GM12878 (cell line): ENCODE results near the gene CNOT8. TPM values are rescaled to one million over a fixed set of nuclear protein-coding genes. Genes with fewer than 3 reads are reported as not detected.

Source experiments
- ATAC-seq: fragments of 200-7000 bp; cut with Tn5 transposase; 3 replicates; pipeline ENCODE4 v1.9.1; 2020; ENCODE audit warnings: mild to moderate bottlenecking, moderate library complexity
- BruUV-seq: library from RNA; stranded (reverse); fragments of 400-500 nt; replicated peaks from 2 replicates; lab custom pipeline; 2021; lab: Mats Ljungman, UMichigan
- CTCF ChIA-PET: fragments of 300-600 bp; sonication (Branson Sonifier 250); formaldehyde crosslinking; extraction: SDS; loops from one replicate; lab custom pipeline; 2021; ENCODE audit warnings: inconsistent platforms; lab: Yijun Ruan, JAX
- POLR2A ChIA-PET: fragments of 350-600 bp; formaldehyde crosslinking; extraction: SDS; loops from one replicate; lab custom pipeline; 2021; ENCODE audit warnings: inconsistent platforms; lab: Charles Lee
- RAD21 ChIA-PET: fragments of 300-600 bp; sonication (Branson Sonifier 250); formaldehyde crosslinking; loops from one replicate; lab custom pipeline; 2023; ENCODE audit warnings: antibody characterized with exemption; ENCODE audit not compliant: unreplicated experiment; lab: Charles Lee
- SMC1A ChIA-PET: fragments of 300-600 bp; sonication (Branson Sonifier 250); formaldehyde crosslinking; loops from one replicate; lab custom pipeline; 2023; ENCODE audit not compliant: unreplicated experiment, uncharacterized antibody; lab: Charles Lee
- DNase-seq: peaks from one replicate; pipeline ENCODE4 v3.0.0-alpha.2; 2011; ENCODE audit warnings: low read depth, low spot score
- FAIRE-seq: peaks from 3 replicates; lab custom pipeline; 2011; peaks lifted over from hg19 to GRCh38; lab: Jason Lieb, UNC
- H2AFZ ChIP-seq: 2 replicates; pipeline ENCODE4 v1.6.0; 2011; ENCODE audit warnings: low read depth, low read length, control low read depth; ENCODE audit not compliant: control insufficient read depth
- H3K27ac ChIP-seq: 2 replicates; pipeline ENCODE4 v1.5.1; 2011; ENCODE audit warnings: control low read depth; ENCODE audit not compliant: control insufficient read depth, insufficient read depth
- H3K27me3 ChIP-seq, 2 experiments: replicated peaks in 1 of 2; 2 replicates each; pipeline versions ENCODE4 v1.6.0 to v1.6.1; 2011; ENCODE audit warnings: low read length in 1 of 2; ENCODE audit not compliant: control insufficient read depth in 2 of 2, insufficient read depth in 2 of 2
- H3K36me3 ChIP-seq, 2 experiments: 2 replicates each; pipeline ENCODE4 v1.5.1; 2011; ENCODE audit warnings: low read length in 1 of 2; ENCODE audit not compliant: control insufficient read depth in 2 of 2, insufficient read depth in 2 of 2
- H3K4me1 ChIP-seq: 2 replicates; pipeline ENCODE4 v1.6.1; 2011; ENCODE audit warnings: mild to moderate bottlenecking, low read length, moderate library complexity, mixed read lengths; ENCODE audit not compliant: control insufficient read depth, insufficient read depth
- H3K4me2 ChIP-seq: 2 replicates; pipeline ENCODE4 v1.6.0; 2011; ENCODE audit warnings: control low read depth; ENCODE audit not compliant: control insufficient read depth, insufficient read depth
- H3K4me3 ChIP-seq: fragments of 200-600 bp; sonication (generic); 2 replicates; pipeline ENCODE4 v1.5.1; 2016
- H3K79me2 ChIP-seq: 2 replicates; pipeline ENCODE4 v1.6.0; 2011; ENCODE audit warnings: low read length; ENCODE audit not compliant: control insufficient read depth, insufficient read depth
- H3K9ac ChIP-seq: 2 replicates; pipeline ENCODE4 v1.8.0; 2011; ENCODE audit warnings: low read length, control low read depth, mixed read lengths; ENCODE audit not compliant: control insufficient read depth, insufficient read depth
- H3K9me3 ChIP-seq: replicated peaks from 3 replicates; pipeline ENCODE4 v1.5.1; 2011; ENCODE audit warnings: mild to moderate bottlenecking, low read length; ENCODE audit not compliant: control insufficient read depth, insufficient read depth
- H4K20me1 ChIP-seq: 2 replicates; pipeline ENCODE4 v1.6.0; 2011; ENCODE audit not compliant: control insufficient read depth, insufficient read depth
- CHD4 ChIP-seq: fragments of 200-600 bp; sonication (generic); IDR thresholded peaks from 2 replicates; pipeline ENCODE4 v1.6.1; 2016; ENCODE audit warnings: mild to moderate bottlenecking
- GABPA ChIP-seq: IDR thresholded peaks from 2 replicates; pipeline ENCODE4 v1.6.1; 2014; ENCODE audit warnings: antibody characterized with exemption, low read depth, mild to moderate bottlenecking, inconsistent platforms
- NFYA ChIP-seq: IDR thresholded peaks from 2 replicates; pipeline ENCODE4 v1.6.1; 2011; ENCODE audit warnings: low read depth, mild to moderate bottlenecking, low read length, improper control_type of control experiment, borderline replicate concordance
- NR2C2 ChIP-seq: IDR thresholded peaks from 2 replicates; pipeline ENCODE4 v1.6.1; 2011; ENCODE audit warnings: borderline replicate concordance, low read depth; ENCODE audit not compliant: control insufficient read depth, insufficient read length
- PAX8 ChIP-seq: fragments of 450-650 bp; IDR thresholded peaks from 2 replicates; pipeline ENCODE4 v1.6.1; 2017; ENCODE audit warnings: mild to moderate bottlenecking, moderate library complexity
- whole genome bisulfite sequencing: methylation state at CpG from one replicate; pipeline ENCODE4 v1.1.6; 2016; ENCODE audit warnings: low lambda C conversion rate; ENCODE audit not compliant: insufficient replicate concordance, insufficient coverage; ENCODE audit errors: missing lambda C conversion rate; 5-methylcytosine and 5-hydroxymethylcytosine counted together
- in situ Hi-C: fragments of 300-500 bp; cut with MboI; formaldehyde crosslinking; loops from 9 replicates; pipeline ENCODE4 v1.14.3; 2018; ENCODE audit warnings: mixed read lengths
- intact Hi-C: fragments of 100-400 bp; cut with micrococcal nuclease; formaldehyde crosslinking; loops from one replicate; pipeline ENCODE4 v1.14.2; 2022; ENCODE audit not compliant: unreplicated experiment
- polyA plus RNA-seq, 11 experiments: library from polyadenylated mRNA; depleted of rRNA in 4 of 11; unstranded in 6 of 11; stranded (reverse) in 5 of 11; fragments of >200 nt; fragmentation: Nextera tagmentation in 4 of 11; fragmentation: Illumina TruSeq in 1 of 11; extraction: Ambion mirVana in 4 of 11; extraction: Trizol in 1 of 11; gene quantifications; 1 replicate in 1 of 11; 2 replicates in 10 of 11; pipeline versions ENCODE4 v1.2.1 to v1.2.3, GENCODE V29; 2011 to 2016; ENCODE audit warnings: inconsistent platforms in 2 of 11, missing spikeins in 2 of 11, low read depth in 1 of 11
- total RNA-seq, 4 experiments: library from RNA; depleted of rRNA in 3 of 4; stranded (reverse); fragments of >200 nt in 3 of 4; fragmentation: Illumina TruSeq in 1 of 4; extraction: Trizol in 1 of 4; gene quantifications; 2 replicates each; pipeline versions ENCODE4 v1.2.1 to v1.2.3, GENCODE V29; 2013 to 2021
- TF ChIP-seq, protein P1 (sequence below), 3 experiments: IDR thresholded peaks in 2 of 3; conservative IDR thresholded peaks in 1 of 3; 2 replicates each; pipeline ENCODE4 v1.5.1; 2011; ENCODE audit warnings: low read depth in 3 of 3, low read length in 3 of 3, mild to moderate bottlenecking in 3 of 3, control low read depth in 2 of 3, moderate library complexity in 2 of 3, inconsistent platforms in 1 of 3, mixed read lengths in 1 of 3; ENCODE audit not compliant: control insufficient read depth in 2 of 3, insufficient read depth in 1 of 3; ENCODE audit errors: extremely low read depth in 1 of 3

Gene CNOT8
- total and polyA plus RNA-seq, 10 of the 15 experiments (the other 5 are each of a cell fraction or from before 2014, with no cell fraction given): 13.2 to 57.1 (median 39.0) TPM

- intact Hi-C loops: no loop called here
- no peak for FAIRE-seq
- ChIA-PET RAD21 (no interaction called here), CTCF (no interaction called here), SMC1A (interaction anchor here (0.6 kb wide), 1 partner anchor 27 kb away, joined by 3 read pairs; no protein-coding TSS in a partner anchor)
- Histone ChIP-seq H2AFZ (no peak overlapping the region), H3K9ac (no peak overlapping the region), H3K79me2 (no peaks in the 10 kb centered on the region), H3K36me3 (peaks cover 1 to 2% of the 10 kb centered on the region in 2 experiments; a peak in 3 of 4 replicates)
- TF ChIP-seq, protein P1, sequence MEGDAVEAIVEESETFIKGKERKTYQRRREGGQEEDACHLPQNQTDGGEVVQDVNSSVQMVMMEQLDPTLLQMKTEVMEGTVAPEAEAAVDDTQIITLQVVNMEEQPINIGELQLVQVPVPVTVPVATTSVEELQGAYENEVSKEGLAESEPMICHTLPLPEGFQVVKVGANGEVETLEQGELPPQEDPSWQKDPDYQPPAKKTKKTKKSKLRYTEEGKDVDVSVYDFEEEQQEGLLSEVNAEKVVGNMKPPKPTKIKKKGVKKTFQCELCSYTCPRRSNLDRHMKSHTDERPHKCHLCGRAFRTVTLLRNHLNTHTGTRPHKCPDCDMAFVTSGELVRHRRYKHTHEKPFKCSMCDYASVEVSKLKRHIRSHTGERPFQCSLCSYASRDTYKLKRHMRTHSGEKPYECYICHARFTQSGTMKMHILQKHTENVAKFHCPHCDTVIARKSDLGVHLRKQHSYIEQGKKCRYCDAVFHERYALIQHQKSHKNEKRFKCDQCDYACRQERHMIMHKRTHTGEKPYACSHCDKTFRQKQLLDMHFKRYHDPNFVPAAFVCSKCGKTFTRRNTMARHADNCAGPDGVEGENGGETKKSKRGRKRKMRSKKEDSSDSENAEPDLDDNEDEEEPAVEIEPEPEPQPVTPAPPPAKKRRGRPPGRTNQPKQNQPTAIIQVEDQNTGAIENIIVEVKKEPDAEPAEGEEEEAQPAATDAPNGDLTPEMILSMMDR (IDR thresholded peaks at IDR 0.05 in 2 of 3, conservative IDR thresholded peaks at IDR 0.05 in 1 of 3; ENCODE audit: control insufficient read depth in 2 of 3, extremely low read depth in 1 of 3, insufficient read depth in 1 of 3, low read depth in 3 of 3, low read length in 3 of 3): no peak
- TF ChIP-seq CHD4: no peak
- no peak for TF ChIP-seq PAX8
- no peak for TF ChIP-seq NR2C2
- TF ChIP-seq GABPA: no peak
- TF ChIP-seq, all 136 proteins: peak for 0
- no peak overlapping the region for H3K4me3 ChIP-seq
- in situ Hi-C loops: no loop called here
- H4K20me1 ChIP-seq: no peaks in the 10 kb centered on the region
- BruUV-seq: no TSS peak
- WGBS: 92% methylated on average over 4 of the region's 4 CpGs
- no peaks in the 10 kb centered on the region for H3K4me1 ChIP-seq
- DNase-seq (no peak), ATAC-seq (no peak)
- no peak overlapping the region for H3K27ac ChIP-seq
- POLR2A ChIA-PET: no interaction called here
- H3K27me3 ChIP-seq: no peaks in the 10 kb centered on the region
- H3K4me2 ChIP-seq: no peak overlapping the region
- H3K9me3 ChIP-seq: no peaks in the 10 kb centered on the region
Measured at GRCh38 chr5:154823605-154824004, 34.8 kb upstream of the CNOT8 start.

DNA sequence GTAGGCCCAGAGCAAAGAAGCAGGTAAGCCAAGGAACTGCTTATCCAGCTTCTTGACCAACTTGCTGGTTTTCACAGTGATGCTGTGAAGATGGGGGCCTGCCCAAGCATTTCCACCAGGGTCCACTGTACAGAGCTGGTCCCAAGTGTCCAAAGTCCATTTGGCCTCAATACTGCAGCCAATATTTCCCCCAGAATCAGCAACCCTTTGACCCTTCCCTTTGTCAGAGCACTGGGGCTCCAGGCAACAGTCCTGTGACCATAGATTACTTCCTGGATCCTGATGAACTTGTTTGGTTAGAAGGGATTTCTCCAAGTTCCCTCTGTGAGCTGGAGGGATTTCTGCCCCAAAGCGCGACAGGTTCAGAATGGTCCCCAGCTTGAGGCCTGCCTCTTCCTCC, 34.4 kb upstream of the CNOT8 start:
- in situ Hi-C loops (no loop called here), intact Hi-C loops (no loop called here)
- no peak overlapping the region for H2AFZ ChIP-seq
- H3K27ac ChIP-seq: no peak overlapping the region
- no peak for DNase-seq
- ATAC-seq: no peak
- SMC1A ChIA-PET: interaction anchor here (0.6 kb wide), 1 partner anchor 27 kb away, joined by 3 read pairs; no protein-coding TSS in a partner anchor
- TF ChIP-seq NFYA: no peak
- H3K9me3 ChIP-seq: no peaks in the 10 kb centered on the region
- H3K4me2 ChIP-seq: no peak overlapping the region
- no TSS peak for BruUV-seq
- 100% methylated on average over 2 of the region's 2 CpGs for WGBS
- CTCF ChIA-PET: no interaction called here
- H3K79me2 ChIP-seq: no peaks in the 10 kb centered on the region
- POLR2A ChIA-PET: no interaction called here
- no peaks in the 10 kb centered on the region for H3K27me3 ChIP-seq
- FAIRE-seq: no peak
- RAD21 ChIA-PET: no interaction called here
- H3K36me3 ChIP-seq: peaks cover 1 to 2% of the 10 kb centered on the region in 2 experiments; a peak in 3 of 4 replicates
- H3K4me3 ChIP-seq: no peak overlapping the region
- no peak overlapping the region for H3K9ac ChIP-seq
- H3K4me1 ChIP-seq: no peaks in the 10 kb centered on the region
- H4K20me1 ChIP-seq: no peaks in the 10 kb centered on the region
